Cardiac muscle cell (in vitro differentiated cells and primary cell): Measurements from ENCODE around the gene LHFPL6. TPM values are rescaled to one million over a fixed set of nuclear protein-coding genes. Genes with fewer than 3 reads are reported as not detected.

Experiments used
- DNase-seq, 2 donors: peaks; one replicate each; pipeline versions ENCODE4 v3.0.0 to v3.0.0-alpha.2; 2010 to 2017; ENCODE audit warnings: low read depth in 1 of 2, low spot score in 1 of 2
- H3K27ac ChIP-seq: fragments of 200-600 bp; sonication (generic); 2 replicates; pipeline ENCODE4 v1.5.1; 2016
- H3K27me3 ChIP-seq: fragments of 200-600 bp; sonication (generic); 2 replicates; pipeline ENCODE4 v1.6.0; 2016; ENCODE audit warnings: control low read depth
- H3K36me3 ChIP-seq: fragments of 200-600 bp; sonication (generic); 2 replicates; pipeline ENCODE4 v1.5.1; 2016; ENCODE audit warnings: control low read depth
- H3K4me1 ChIP-seq: fragments of 200-600 bp; sonication (generic); 2 replicates; pipeline ENCODE4 v1.8.1; 2017; ENCODE audit warnings: low read depth, mild to moderate bottlenecking, mixed run types
- H3K4me3 ChIP-seq: fragments of 200-600 bp; sonication (generic); 2 replicates; pipeline ENCODE4 v1.5.1; 2016; ENCODE audit warnings: mild to moderate bottlenecking
- H3K9me3 ChIP-seq: fragments of 200-600 bp; sonication (generic); 2 replicates; pipeline ENCODE4 v1.5.1; 2017; ENCODE audit warnings: low read depth, mild to moderate bottlenecking, control low read depth
- polyA plus RNA-seq: library from polyadenylated mRNA; unstranded; fragments of >200 nt; fragmentation: Nextera tagmentation; extraction: Ambion mirVana; gene quantifications from 2 replicates; pipeline ENCODE4 v1.2.1, GENCODE V29; 2016
- total RNA-seq: library from RNA; depleted of rRNA; stranded (reverse); fragments of >200 nt; gene quantifications from 2 replicates; pipeline ENCODE4 v1.2.3, GENCODE V29; 2016
- TF ChIP-seq, protein P1 (sequence below): IDR thresholded peaks from 2 replicates; pipeline ENCODE4 v1.5.1; 2012; ENCODE audit warnings: low read depth, mild to moderate bottlenecking, low read length

Gene LHFPL6
- total and polyA plus RNA-seq, 2 experiments from 2014 or later = 10.0 to 19.2 TPM

DNA sequence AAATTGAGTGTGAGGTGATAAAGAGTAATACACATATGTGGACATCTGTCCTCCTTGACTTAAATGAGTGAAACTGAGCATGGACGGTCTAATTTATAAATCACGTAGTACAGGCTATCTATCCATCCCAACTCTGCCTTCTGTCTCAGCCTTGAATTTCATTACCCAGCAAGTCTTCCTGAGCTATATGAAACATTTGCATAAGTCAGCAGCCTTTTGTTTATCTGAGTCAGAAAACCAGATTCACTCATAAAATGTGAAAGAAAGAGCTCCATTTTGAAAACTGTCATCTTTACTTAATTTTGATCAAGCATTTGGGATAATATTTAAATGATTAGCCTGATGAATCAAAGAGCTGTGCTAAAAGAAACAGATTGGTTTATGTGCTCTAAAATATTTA is 197.9 kb downstream of the LHFPL6 start:
- TF ChIP-seq, protein P1, sequence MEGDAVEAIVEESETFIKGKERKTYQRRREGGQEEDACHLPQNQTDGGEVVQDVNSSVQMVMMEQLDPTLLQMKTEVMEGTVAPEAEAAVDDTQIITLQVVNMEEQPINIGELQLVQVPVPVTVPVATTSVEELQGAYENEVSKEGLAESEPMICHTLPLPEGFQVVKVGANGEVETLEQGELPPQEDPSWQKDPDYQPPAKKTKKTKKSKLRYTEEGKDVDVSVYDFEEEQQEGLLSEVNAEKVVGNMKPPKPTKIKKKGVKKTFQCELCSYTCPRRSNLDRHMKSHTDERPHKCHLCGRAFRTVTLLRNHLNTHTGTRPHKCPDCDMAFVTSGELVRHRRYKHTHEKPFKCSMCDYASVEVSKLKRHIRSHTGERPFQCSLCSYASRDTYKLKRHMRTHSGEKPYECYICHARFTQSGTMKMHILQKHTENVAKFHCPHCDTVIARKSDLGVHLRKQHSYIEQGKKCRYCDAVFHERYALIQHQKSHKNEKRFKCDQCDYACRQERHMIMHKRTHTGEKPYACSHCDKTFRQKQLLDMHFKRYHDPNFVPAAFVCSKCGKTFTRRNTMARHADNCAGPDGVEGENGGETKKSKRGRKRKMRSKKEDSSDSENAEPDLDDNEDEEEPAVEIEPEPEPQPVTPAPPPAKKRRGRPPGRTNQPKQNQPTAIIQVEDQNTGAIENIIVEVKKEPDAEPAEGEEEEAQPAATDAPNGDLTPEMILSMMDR = no peak
- Histone ChIP-seq H3K27ac (no peak overlapping the region), H3K27me3 (no peaks in the 10 kb centered on the region), H3K9me3 (no peaks in the 10 kb centered on the region), H3K4me1 (peaks cover 12% of the 10 kb centered on the region), H3K36me3 (no peaks in the 10 kb centered on the region), H3K4me3 (no peak overlapping the region)
- no peak for DNase-seq

DNA sequence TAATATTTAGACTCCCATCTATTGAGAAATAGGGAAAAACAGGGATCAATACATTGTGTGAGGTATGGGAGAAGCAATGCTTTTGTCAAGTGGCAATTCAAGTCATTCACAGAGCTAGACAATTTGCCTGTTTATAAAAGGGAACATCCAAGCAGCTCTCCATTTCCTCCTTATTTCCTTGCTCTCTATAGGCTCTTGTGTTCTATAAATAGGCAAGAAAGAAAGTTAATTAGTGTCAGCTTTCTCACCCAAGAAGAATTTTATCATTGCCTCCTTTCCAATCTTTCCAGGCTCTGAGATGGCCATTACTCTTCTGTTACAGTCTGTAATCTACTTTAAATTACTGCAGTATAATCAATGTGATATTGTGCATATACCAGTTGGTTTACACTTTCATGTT is 199.9 kb downstream of the LHFPL6 start:
- H3K27ac ChIP-seq = no peak overlapping the region
- H3K4me1 ChIP-seq = peaks cover 7% of the 10 kb centered on the region
- no peaks in the 10 kb centered on the region for H3K36me3 ChIP-seq
- DNase-seq = no peak
- peaks cover 4% of the 10 kb centered on the region for H3K27me3 ChIP-seq
- no peaks in the 10 kb centered on the region for H3K9me3 ChIP-seq
- no peak overlapping the region for H3K4me3 ChIP-seq
- TF ChIP-seq, protein P1 = no peak

DNA sequence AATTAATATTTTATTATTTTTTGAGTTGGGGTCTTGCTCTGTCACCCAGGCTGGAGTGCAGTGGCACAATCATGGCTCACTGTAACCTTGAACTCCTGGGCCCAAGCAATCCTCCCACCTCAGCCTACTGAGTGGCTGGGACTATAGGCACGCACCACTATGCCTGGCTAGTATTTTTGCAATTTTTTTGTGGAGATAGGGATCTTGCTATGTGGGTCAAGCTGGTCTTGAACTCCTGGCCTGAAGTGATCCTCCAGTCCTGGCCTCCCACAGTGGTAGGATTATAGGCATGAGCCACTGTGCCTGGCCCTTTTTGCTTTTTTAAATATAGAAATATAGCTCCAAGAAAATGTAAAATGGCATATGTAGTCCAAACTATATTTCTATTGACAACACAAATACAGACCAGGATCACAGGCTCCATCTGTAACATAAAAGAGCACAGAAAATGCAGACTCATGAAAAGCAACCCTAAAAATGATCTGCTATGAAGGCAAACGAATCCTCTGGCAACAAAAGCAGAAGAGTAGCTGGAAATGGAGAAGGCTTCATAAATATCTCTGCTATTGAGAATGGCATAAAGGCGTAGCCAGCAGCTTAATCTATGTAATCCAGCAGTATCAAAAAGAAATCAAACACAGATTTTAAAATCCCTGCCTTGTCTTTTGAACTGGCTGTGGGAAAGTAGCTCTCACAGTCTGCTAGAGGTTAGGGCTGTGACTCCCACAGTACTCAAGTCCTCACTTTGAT is 200.6 kb downstream of the LHFPL6 start:
- Histone ChIP-seq H3K27me3 (peaks cover 4% of the 10 kb centered on the region), H3K27ac (no peak overlapping the region), H3K36me3 (no peaks in the 10 kb centered on the region), H3K4me1 (peaks cover 7% of the 10 kb centered on the region), H3K4me3 (no peak overlapping the region), H3K9me3 (no peaks in the 10 kb centered on the region)
- TF ChIP-seq, protein P1 = no peak
- no peak for DNase-seq

DNA sequence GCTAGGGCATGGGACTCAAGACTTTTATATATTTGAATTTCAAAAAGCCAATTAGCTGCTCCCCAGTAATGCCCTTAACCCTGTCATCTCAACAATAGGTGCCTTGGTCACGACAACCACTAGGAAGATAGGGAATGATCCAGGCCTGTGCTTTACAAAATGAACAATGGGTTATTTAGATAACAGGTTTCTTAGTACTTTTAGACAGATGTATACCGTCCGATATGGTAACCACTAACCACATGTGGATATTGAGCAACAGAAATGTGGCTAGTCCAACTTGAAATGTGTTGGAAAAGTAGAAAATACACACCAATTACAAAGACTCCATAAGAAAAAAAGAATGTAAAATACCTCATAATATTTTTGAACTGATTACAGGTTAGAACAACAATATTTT is 201.2 kb downstream of the LHFPL6 start:
- no peak overlapping the region for H3K27ac ChIP-seq
- peaks cover 7% of the 10 kb centered on the region for H3K4me1 ChIP-seq
- TF ChIP-seq, protein P1 = no peak
- H3K27me3 ChIP-seq = peaks cover 4% of the 10 kb centered on the region
- peak in 1 of 2 donors; percentile 61 for DNase-seq
- no peak overlapping the region for H3K4me3 ChIP-seq
- H3K36me3 ChIP-seq = no peaks in the 10 kb centered on the region
- no peaks in the 10 kb centered on the region for H3K9me3 ChIP-seq

DNA sequence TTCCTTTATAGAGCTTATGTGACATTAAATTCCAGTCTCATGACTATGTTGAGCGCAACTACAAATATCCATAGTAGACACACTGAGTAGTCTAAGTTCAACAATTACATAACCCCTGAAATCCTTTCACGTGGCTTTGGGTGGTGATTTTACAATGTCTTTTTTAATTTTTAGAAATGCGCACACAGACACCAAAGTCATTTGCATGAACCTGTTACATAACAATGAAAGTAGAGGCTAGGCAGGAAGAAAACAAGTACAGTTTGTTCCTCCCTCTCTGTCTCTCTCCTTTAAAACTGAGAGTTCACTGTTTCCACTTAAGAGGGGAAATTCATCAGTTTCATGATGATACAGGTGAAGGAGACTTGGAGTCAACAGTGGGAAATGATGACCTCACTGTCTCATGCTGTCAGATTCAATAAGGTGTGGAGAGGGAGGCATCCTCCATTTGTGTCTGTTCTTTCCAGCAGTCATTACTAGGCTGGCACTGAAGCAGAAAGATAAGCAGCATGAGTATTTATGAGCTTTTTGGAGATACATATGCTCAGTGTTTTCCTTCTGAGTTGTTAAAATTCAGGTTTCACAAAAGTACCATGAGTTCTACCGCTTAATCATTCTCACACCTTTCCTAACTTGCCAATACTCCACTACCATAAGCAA is 201.8 kb downstream of the LHFPL6 start:
- DNase-seq = no peak
- TF ChIP-seq, protein P1 = no peak
- no peak overlapping the region for H3K27ac ChIP-seq
- no peaks in the 10 kb centered on the region for H3K9me3 ChIP-seq
- H3K4me1 ChIP-seq = peaks cover 7% of the 10 kb centered on the region
- H3K36me3 ChIP-seq = no peaks in the 10 kb centered on the region
- no peak overlapping the region for H3K4me3 ChIP-seq
- peaks cover 4% of the 10 kb centered on the region for H3K27me3 ChIP-seq
